OCI-LY7 (cell line): Measurements from ENCODE around the gene GCNT2.

Experiments
- EZH2phosphoT487 ChIP-seq: fragments of 200-600 bp; sonication (generic); IDR thresholded peaks from 2 replicates; pipeline ENCODE4 v1.6.1; 2018; ENCODE audit warnings: low read depth, borderline replicate concordance, mild to moderate bottlenecking, mixed run types, antibody characterized with exemption, low read length, moderate library complexity, mixed read lengths
- TF ChIP-seq, protein P1 (sequence below): fragments of 200-600 bp; sonication (generic); conservative IDR thresholded peaks from 2 replicates; pipeline ENCODE4 v1.5.1; 2014; ENCODE audit warnings: mild to moderate bottlenecking, antibody characterized with exemption, low read length, moderate library complexity, mixed read lengths

GRCh38 chr6:10484912-10485311 lies 36.2 kb upstream of the GCNT2 start:
- TF ChIP-seq, protein P1, sequence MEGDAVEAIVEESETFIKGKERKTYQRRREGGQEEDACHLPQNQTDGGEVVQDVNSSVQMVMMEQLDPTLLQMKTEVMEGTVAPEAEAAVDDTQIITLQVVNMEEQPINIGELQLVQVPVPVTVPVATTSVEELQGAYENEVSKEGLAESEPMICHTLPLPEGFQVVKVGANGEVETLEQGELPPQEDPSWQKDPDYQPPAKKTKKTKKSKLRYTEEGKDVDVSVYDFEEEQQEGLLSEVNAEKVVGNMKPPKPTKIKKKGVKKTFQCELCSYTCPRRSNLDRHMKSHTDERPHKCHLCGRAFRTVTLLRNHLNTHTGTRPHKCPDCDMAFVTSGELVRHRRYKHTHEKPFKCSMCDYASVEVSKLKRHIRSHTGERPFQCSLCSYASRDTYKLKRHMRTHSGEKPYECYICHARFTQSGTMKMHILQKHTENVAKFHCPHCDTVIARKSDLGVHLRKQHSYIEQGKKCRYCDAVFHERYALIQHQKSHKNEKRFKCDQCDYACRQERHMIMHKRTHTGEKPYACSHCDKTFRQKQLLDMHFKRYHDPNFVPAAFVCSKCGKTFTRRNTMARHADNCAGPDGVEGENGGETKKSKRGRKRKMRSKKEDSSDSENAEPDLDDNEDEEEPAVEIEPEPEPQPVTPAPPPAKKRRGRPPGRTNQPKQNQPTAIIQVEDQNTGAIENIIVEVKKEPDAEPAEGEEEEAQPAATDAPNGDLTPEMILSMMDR: no peak
- TF ChIP-seq EZH2phosphoT487: no peak
